GM18499 (cell line): ENCODE data around the gene TMC3.
"Not testable (repeated sequence)": the region's sequence is repeated elsewhere in the genome, so short reads cannot be mapped to it uniquely, and the experiment has no call there.

Experiments
- ATAC-seq: cut with Tn5 transposase; IDR thresholded peaks from one replicate; pipeline ENCODE4 v1.9.1; 2021; ENCODE audit warnings: moderate number of reproducible peaks; ENCODE audit not compliant: insufficient read depth, unreplicated experiment

Gene TMC3

DNA sequence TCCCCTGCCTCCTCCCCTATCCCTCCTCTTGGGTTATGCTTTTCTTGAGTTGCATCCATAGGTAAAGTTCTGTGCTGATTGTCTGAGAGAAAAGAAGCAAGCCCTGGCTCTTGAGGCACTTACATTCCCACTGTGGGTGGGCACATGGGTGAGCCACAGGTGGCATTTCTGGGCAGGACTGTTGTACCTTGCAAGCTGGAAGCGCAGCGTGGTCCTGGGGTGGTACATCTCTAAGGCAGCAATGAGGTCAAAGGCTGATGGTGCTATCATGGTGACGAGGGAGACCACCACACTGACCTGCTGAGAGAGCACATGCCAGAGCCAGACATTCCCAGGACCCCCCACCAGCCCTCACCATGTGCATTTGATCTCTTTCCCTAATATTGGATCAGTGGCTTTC lies 24.7 kb downstream of the TMC3 start:
- ATAC-seq, result no peak

- ATAC-seq, result not testable (repeated sequence)
Measured at GRCh38 chr15:81348691-81349090, 25.3 kb downstream of the TMC3 start.

- ATAC-seq, result no peak
Measured at GRCh38 chr15:81347910-81348309, 26.1 kb downstream of the TMC3 start.

DNA sequence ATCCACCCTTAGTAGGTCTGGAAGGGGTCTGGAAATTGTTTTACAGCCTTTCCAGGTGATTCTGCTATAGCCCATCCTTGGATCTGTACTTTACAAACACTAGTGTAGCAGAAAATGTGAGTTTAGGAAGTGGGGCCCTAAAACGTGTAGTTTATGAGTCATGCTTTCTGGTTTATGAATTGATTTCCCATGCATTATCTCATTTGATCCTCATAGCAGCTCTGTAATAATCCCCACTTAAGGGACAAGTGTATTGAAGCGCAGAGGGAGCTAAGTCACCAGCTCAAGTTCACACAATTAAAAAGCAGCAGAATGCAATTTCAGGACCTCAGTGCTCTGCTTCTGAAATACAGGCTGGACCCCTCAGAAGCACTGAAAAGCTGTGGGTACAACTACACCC lies 27.4 kb downstream of the TMC3 start:
- ATAC-seq, result no peak

GRCh38 chr15:81343371-81343770 lies 30.6 kb downstream of the TMC3 start:
- no peak for ATAC-seq

DNA sequence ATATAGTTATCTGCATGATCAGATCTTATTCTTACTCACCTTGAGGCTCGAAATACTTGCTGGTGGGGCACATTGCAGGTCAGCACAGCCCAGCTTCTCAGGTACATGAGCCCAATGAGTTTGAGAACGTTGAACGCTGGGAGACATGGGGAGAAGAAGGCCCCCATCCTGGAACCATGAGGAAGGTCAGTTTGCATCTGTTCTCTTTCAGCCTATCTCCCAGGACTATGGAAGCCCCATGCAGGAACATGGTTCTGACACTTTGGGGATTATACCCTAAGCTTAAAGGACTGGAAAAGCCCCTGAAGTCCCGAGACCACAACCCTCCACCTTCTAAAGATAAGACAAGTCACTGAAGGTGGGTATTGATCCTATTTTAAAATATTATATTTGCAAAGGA lies 32.7 kb downstream of the TMC3 start:
- no peak for ATAC-seq

GRCh38 chr15:81339851-81340250 lies 34.2 kb downstream of the TMC3 start:
- no peak for ATAC-seq

GRCh38 chr15:81339321-81339720 lies 34.7 kb downstream of the TMC3 start:
- ATAC-seq, result no peak

DNA sequence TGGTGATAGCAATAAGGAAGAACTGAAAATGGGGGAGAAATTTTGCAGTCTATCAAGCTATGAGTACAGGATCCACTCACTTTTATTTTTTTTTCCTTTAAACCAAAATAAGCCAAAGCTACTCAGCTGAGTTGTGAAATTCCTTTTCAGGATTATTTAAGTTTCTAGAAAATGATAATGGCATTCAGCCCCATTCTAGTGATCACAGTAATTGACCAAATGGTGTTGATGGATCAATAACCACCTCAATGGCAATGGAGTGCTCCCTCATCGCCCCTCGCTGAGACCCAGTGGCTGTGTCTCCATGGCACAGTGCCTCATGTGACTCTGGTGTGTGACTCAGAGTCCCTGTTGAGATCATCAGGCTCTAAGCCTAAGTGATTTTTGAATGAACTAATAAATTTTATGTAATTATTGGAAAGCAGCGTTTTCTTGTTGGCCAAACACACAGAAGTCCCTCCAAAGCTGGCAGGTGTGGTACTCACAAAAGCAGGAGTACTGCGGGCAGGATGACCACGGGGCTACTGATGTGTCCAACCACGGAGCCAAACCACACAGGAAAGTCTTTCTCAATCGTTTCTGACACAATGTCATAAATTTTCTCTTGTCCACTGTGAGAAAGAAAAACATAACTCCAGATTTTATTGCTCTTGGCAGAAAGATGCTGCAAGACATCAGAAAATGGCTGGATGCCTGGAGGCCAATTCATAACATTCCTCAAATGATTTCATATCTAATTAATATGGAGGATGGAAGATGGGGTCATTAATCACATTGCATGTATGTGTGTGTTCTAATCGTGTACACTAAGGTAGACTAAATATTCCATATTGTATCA lies 35.6 kb downstream of the TMC3 start:
- no peak for ATAC-seq

GRCh38 chr15:81337713-81338157 lies 36.3 kb downstream of the TMC3 start:
- ATAC-seq, result no peak

GRCh38 chr15:81337241-81337640 lies 36.8 kb downstream of the TMC3 start:
- no peak for ATAC-seq

- no peak for ATAC-seq
Measured at GRCh38 chr15:81336568-81336967, 37.4 kb downstream of the TMC3 start.

GRCh38 chr15:81335631-81336030 lies 38.4 kb downstream of the TMC3 start:
- ATAC-seq, result no peak

GRCh38 chr15:81334768-81335435 lies 39.1 kb downstream of the TMC3 start:
- no peak for ATAC-seq

DNA sequence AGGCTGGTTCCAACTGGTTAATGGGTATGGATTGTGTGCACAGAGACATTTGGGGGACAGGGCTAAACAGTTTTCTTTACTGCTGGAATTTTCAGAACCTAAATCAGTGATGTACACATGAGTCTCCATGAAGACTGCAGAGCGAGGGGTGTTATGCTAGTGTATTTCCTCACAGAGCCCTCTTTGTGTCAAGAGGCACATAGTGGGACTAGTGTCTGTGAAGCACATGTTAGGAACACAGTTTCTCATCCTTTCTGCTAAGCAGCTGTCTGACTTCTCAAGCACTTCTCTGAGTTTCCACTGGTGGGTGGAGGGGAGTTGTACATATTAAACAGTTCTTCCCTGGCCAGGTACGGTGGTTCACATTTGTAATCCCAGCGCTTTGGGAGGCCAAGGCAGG lies 40.6 kb downstream of the TMC3 start:
- ATAC-seq, result no peak

DNA sequence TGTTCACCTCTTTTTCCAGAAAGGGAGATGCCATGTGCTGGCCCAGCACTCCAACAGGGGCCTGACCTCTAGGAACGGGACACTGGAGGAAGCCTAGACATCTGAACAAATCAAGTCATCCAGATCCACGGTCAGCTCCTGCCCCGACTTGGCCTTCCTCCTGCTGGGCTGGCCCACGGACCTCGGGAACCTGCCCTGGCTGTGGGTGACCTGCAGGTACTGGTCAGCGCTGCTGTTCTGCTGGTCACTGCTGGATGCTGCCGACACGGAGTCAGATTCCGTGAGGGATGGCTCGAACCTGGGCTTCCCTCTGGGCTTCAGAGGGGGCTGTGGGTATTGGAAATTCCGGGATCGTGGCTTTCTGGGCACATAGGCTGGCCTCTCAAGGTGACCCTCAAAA lies 41.7 kb downstream of the TMC3 start:
- no peak for ATAC-seq

DNA sequence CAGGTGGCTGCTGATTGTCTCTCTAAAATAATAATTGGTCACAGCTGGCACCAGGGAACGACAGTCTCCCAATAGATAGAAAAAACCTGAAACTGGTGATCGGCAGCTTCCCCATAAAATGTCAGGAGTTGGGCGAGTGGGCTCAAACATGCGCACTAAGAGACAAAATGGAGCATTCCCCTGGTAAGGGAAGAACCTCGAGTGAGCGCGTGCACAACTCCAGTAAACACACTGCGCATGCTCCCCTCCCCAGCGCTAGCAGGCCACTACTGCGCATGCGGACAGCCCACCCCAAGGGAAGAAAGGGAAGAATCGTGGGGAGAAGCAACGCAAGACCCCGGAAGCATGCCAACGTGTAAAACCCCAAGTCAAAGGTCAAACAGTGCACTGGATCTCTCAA lies 42.4 kb downstream of the TMC3 start:
- no peak for ATAC-seq

DNA sequence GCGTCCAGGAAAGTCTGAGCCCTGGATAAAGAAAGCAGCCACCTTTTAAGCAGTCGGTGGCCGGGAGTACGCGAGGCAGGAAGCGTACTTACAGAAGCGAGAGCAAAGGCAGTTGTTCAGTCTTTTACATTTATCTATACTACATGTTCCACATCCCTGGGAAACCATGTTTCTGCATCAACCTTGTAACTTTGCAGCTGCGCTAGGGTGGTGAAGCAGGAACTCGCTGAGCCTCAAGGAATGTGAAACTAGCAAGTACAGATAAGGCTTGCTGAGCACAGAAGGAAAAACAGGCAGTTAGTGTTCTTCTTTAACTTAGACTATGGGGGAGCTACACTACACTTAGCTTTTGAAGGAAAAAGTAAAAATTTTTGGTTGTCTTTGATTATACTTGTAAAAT lies 42.9 kb downstream of the TMC3 start:
- not testable (repeated sequence) for ATAC-seq

GRCh38 chr15:81330366-81331090 lies 43.5 kb downstream of the TMC3 start:
- no peak for ATAC-seq

DNA sequence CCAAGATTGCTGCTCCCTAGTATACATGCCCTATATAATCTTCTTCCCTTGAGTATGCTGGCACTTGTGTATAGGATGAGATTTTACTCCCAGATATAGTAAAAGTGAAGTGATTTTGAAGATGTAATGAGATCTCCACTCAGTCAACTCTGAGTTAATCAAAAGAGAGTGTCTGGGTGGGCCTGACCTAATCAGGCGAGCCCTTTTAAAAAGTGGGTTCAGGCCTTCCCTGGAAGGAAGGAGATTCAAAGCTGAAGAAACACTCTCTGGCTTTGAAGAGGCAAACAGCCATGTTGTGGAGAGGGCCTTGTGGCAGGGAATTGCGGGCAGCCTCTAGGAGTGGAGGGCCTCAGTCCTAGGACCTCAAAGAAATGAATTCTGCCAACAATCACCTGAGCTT lies 44.6 kb downstream of the TMC3 start:
- no peak for ATAC-seq

DNA sequence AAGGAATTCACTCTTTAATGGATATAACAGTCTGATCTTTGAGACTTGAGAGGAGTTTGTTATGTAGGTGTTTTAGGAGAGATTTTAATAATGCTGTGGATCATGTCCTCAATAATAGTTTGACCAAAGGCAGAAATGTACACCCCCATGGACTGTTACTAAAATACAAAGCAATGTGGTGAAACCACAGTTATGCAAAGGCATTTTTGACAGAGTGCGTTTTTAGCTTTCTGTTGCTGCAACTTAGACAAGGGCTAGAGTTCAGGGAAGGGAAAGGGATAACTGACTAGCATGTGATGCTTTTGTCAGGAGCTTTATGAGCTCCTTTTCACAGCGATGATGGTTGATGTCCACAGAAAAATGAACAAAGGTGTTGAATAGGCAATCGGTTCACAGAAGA lies 46.5 kb downstream of the TMC3 start:
- ATAC-seq, result no peak
